ENCODE data around the gene NRG3.

NRG3 gene

DNA sequence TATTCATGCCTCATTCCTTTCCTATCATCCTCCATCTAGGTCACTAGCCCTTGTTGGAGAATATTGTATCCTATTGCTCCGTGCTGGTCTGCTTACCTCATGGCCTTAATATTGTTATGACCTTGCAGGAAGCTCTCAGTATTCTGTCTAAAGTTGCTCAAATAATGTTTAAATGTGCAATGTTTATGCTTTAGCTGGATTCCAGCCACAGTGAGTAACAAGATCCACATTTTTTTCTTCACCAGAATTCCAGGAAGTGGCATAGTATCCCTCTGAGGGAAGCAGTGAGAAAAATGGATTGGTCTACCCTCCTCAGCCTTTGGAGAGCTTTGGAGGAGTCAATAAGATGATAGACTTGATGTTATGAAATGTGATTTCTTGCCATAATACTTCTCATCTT, 402.6 kb downstream of the NRG3 start:
- TF ChIP-seq ZNF112 (tag by site-specific recombination; IDR thresholded peaks at IDR 0.05) (no peak), ZNF138 (tag by site-specific recombination; IDR thresholded peaks at IDR 0.05; ENCODE audit: borderline replicate concordance) (no peak), ZFP3 (tag by site-specific recombination; IDR thresholded peaks at IDR 0.05; ENCODE audit: low read depth) (no peak), ZNF24 (tag by site-specific recombination; IDR thresholded peaks at IDR 0.05) (no peak), KLF7 (tag by site-specific recombination; IDR thresholded peaks at IDR 0.05; ENCODE audit: borderline replicate concordance) (no peak)
- TF ChIP-seq, protein P1, sequence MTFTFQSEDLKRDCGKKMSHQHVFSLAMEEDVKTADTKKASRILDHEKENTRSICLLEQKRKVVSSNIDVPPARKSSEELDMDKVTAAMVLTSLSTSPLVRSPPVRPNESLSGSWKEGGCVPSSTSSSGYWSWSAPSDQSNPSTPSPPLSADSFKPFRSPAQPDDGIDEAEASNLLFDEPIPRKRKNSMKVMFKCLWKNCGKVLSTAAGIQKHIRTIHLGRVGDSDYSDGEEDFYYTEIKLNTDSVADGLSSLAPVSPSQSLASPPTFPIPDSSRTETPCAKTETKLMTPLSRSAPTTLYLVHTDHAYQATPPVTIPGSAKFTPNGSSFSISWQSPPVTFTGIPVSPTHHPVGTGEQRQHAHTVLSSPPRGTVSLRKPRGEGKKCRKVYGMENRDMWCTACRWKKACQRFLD (tag by site-specific recombination; IDR thresholded peaks at IDR 0.05) = no peak
- TF ChIP-seq, protein P2, sequence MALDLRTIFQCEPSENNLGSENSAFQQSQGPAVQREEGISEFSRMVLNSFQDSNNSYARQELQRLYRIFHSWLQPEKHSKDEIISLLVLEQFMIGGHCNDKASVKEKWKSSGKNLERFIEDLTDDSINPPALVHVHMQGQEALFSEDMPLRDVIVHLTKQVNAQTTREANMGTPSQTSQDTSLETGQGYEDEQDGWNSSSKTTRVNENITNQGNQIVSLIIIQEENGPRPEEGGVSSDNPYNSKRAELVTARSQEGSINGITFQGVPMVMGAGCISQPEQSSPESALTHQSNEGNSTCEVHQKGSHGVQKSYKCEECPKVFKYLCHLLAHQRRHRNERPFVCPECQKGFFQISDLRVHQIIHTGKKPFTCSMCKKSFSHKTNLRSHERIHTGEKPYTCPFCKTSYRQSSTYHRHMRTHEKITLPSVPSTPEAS (tag by site-specific recombination; IDR thresholded peaks at IDR 0.05) = no peak
- TF ChIP-seq, protein P3, sequence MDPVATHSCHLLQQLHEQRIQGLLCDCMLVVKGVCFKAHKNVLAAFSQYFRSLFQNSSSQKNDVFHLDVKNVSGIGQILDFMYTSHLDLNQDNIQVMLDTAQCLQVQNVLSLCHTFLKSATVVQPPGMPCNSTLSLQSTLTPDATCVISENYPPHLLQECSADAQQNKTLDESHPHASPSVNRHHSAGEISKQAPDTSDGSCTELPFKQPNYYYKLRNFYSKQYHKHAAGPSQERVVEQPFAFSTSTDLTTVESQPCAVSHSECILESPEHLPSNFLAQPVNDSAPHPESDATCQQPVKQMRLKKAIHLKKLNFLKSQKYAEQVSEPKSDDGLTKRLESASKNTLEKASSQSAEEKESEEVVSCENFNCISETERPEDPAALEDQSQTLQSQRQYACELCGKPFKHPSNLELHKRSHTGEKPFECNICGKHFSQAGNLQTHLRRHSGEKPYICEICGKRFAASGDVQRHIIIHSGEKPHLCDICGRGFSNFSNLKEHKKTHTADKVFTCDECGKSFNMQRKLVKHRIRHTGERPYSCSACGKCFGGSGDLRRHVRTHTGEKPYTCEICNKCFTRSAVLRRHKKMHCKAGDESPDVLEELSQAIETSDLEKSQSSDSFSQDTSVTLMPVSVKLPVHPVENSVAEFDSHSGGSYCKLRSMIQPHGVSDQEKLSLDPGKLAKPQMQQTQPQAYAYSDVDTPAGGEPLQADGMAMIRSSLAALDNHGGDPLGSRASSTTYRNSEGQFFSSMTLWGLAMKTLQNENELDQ (tag by site-specific recombination; IDR thresholded peaks at IDR 0.05; ENCODE audit: low read depth) = no peak
- ChIA-PET CTCF (no interaction called here), POLR2A (no interaction called here)

DNA sequence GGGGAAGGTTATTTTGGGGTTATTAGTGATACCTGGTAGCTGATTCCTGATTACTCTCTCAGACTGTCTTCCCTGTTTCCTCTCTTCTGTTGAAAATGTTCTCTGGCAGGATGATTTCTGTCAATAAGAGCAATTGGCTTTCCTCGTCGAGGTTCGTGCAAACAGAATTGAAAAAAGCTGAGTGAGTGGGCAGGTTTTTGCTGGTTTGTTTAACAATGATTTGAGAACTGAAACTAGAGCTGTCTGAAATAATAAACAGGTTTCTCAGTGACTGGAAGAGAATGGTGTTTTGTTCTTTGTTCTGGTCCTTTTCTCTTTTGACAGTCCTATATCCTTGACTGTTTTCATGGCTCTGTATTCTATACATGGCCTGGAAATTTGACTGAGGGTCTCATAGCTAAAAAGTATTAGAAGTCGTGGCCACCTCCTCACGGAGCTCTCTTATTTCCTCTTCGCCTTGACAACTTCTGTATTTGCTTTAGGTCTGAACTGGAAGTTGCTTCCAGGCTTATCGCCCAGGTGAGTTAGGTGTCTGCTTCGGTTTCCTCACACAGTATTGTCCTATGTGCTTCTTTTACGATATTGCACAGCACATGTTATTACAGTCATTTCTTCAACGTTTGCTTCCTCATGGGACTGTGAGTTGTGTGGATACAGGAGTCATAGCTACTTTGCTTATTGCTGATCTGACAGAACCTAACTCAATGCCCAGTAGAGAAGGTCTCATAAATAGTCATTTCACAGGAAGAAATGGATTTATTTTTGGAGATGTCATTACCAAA, 403.6 kb downstream of the NRG3 start:
- TF ChIP-seq MEIS1 (CRISPR knock-in tag; IDR thresholded peaks at IDR 0.05; ENCODE audit: borderline replicate concordance) = no peak
- no peak for TF ChIP-seq GLI4 (tag by site-specific recombination; IDR thresholded peaks at IDR 0.05)
- TF ChIP-seq, protein P4, sequence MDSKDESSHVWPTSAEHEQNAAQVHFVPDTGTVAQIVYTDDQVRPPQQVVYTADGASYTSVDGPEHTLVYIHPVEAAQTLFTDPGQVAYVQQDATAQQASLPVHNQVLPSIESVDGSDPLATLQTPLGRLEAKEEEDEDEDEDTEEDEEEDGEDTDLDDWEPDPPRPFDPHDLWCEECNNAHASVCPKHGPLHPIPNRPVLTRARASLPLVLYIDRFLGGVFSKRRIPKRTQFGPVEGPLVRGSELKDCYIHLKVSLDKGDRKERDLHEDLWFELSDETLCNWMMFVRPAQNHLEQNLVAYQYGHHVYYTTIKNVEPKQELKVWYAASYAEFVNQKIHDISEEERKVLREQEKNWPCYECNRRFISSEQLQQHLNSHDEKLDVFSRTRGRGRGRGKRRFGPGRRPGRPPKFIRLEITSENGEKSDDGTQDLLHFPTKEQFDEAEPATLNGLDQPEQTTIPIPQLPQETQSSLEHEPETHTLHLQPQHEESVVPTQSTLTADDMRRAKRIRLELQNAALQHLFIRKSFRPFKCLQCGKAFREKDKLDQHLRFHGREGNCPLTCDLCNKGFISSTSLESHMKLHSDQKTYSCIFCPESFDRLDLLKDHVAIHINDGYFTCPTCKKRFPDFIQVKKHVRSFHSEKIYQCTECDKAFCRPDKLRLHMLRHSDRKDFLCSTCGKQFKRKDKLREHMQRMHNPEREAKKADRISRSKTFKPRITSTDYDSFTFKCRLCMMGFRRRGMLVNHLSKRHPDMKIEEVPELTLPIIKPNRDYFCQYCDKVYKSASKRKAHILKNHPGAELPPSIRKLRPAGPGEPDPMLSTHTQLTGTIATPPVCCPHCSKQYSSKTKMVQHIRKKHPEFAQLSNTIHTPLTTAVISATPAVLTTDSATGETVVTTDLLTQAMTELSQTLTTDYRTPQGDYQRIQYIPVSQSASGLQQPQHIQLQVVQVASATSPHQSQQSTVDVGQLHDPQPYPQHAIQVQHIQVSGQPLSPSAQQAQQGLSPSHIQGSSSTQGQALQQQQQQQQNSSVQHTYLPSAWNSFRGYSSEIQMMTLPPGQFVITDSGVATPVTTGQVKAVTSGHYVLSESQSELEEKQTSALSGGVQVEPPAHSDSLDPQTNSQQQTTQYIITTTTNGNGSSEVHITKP (tag by site-specific recombination; IDR thresholded peaks at IDR 0.05) = no peak
- TF ChIP-seq ZNF341 (tag by site-specific recombination; IDR thresholded peaks at IDR 0.05; ENCODE audit: low read depth) = no peak
- no peak for TF ChIP-seq ZNF214 (tag by site-specific recombination; IDR thresholded peaks at IDR 0.05; ENCODE audit: borderline replicate concordance)
- Histone ChIP-seq H3K4me1 (ENCODE audit: control insufficient read depth, insufficient read depth, low read length) (no peaks in the 10 kb centered on the region), H3K4me3 (ENCODE audit: low read depth, low read length) (no peak overlapping the region), H3K36me3 (ENCODE audit: control insufficient read depth in 2 of 2, insufficient read depth in 1 of 2, low read length in 2 of 2) (no peaks in the 10 kb centered on the region), H3K9me3 (ENCODE audit: control insufficient read depth, insufficient read depth, low read depth, low read length) (no peaks in the 10 kb centered on the region), H3K27ac (ENCODE audit: extremely low read depth, low read depth, low read length) (no peak overlapping the region)
- POLR2A ChIA-PET = no interaction called here
- CTCF ChIA-PET = interaction anchor here (1.0 kb wide), 1 partner anchor 12 kb away, joined by 3 read pairs; no protein-coding TSS in a partner anchor

More for the DNA sequence above, 402.6 kb downstream of the NRG3 start:
- no peak overlapping the region for H3K27ac ChIP-seq (ENCODE audit: extremely low read depth, low read depth, low read length)
- H3K4me1 ChIP-seq (ENCODE audit: control insufficient read depth, insufficient read depth, low read length) = no peaks in the 10 kb centered on the region
- no peaks in the 10 kb centered on the region for H3K36me3 ChIP-seq (ENCODE audit: control insufficient read depth in 2 of 2, insufficient read depth in 1 of 2, low read length in 2 of 2)
- H3K9me3 ChIP-seq (ENCODE audit: control insufficient read depth, insufficient read depth, low read depth, low read length) = no peaks in the 10 kb centered on the region
- H3K4me3 ChIP-seq (ENCODE audit: low read depth, low read length) = no peak overlapping the region

Data from HEK293 (cell line).